Common myeloid progenitor, CD34-positive (primary cell): Measurements from ENCODE around the gene SP6.

Experiments used
- CTCF ChIA-PET: fragments of 350-600 bp; sonication (Branson Sonifier 250); formaldehyde crosslinking; loops from one replicate; lab custom pipeline; 2021; ENCODE audit warnings: antibody characterized with exemption; lab: Charles Lee
- POLR2A ChIA-PET: fragments of 350-600 bp; sonication (Branson Sonifier 250); formaldehyde crosslinking; loops from one replicate; lab custom pipeline; 2021; ENCODE audit warnings: antibody characterized with exemption; lab: Charles Lee
- DNase-seq, 3 donors: peaks; one replicate each; pipeline versions ENCODE4 v3.0.0 to v3.0.0-alpha.2; 2013
- H3K27ac ChIP-seq, 2 experiments: 1 replicate in 1 of 2; 2 replicates in 1 of 2; pipeline ENCODE4 v1.7.0; 2013; ENCODE audit warnings: inconsistent platforms in 2 of 2, low read length in 2 of 2, mild to moderate bottlenecking in 2 of 2, low read depth in 1 of 2, moderate library complexity in 1 of 2; ENCODE audit not compliant: severe bottlenecking in 2 of 2, insufficient read depth in 1 of 2, poor library complexity in 1 of 2
- H3K27me3 ChIP-seq, 5 experiments: replicated peaks in 2 of 5; 1 replicate in 3 of 5; 2 replicates in 2 of 5; pipeline versions ENCODE4 v1.6.1 to v1.7.0; 2013; ENCODE audit warnings: low read length in 4 of 5, mild to moderate bottlenecking in 2 of 5, moderate library complexity in 2 of 5, inconsistent platforms in 1 of 5; ENCODE audit not compliant: insufficient read depth in 5 of 5, control insufficient read depth in 4 of 5
- H3K36me3 ChIP-seq, 4 experiments: 1 replicate in 2 of 4; 2 replicates in 2 of 4; pipeline versions ENCODE4 v1.6.1 to v1.7.0; 2013; ENCODE audit warnings: low read length in 3 of 4, control low read depth in 1 of 4, mild to moderate bottlenecking in 1 of 4; ENCODE audit not compliant: control insufficient read depth in 4 of 4, insufficient read depth in 4 of 4
- H3K4me1 ChIP-seq, 4 experiments: 1 replicate in 3 of 4; 2 replicates in 1 of 4; pipeline versions ENCODE4 v1.6.1 to v1.7.1; 2013; ENCODE audit warnings: low read length in 3 of 4, mild to moderate bottlenecking in 3 of 4, control low read depth in 1 of 4, inconsistent platforms in 1 of 4, moderate library complexity in 1 of 4; ENCODE audit not compliant: control insufficient read depth in 4 of 4, insufficient read depth in 4 of 4; ENCODE audit errors: control extremely low read depth in 1 of 4
- H3K4me3 ChIP-seq, 7 experiments: 1 replicate in 4 of 7; 2 replicates in 3 of 7; pipeline versions ENCODE4 v1.5.1 to v1.7.0; 2013; ENCODE audit warnings: mild to moderate bottlenecking in 7 of 7, low read length in 6 of 7, moderate library complexity in 6 of 7, inconsistent platforms in 2 of 7, low read depth in 2 of 7, control low read depth in 1 of 7; ENCODE audit not compliant: insufficient read depth in 4 of 7, control insufficient read depth in 1 of 7; ENCODE audit errors: extremely low read depth in 1 of 7
- H3K9me3 ChIP-seq, 5 experiments: 1 replicate in 4 of 5; 2 replicates in 1 of 5; pipeline versions ENCODE4 v1.6.1 to v1.7.1; 2013; ENCODE audit warnings: low read length in 4 of 5, mild to moderate bottlenecking in 2 of 5, inconsistent platforms in 1 of 5, low read depth in 1 of 5, moderate library complexity in 1 of 5; ENCODE audit not compliant: control insufficient read depth in 4 of 5, insufficient read depth in 2 of 5; ENCODE audit errors: control extremely low read depth in 1 of 5
- WGBS: methylation state at CpG from one replicate; pipeline ENCODE4 v1.1.5; 2013; ENCODE audit not compliant: insufficient coverage; 5-methylcytosine and 5-hydroxymethylcytosine counted together

The SP6 gene

DNA sequence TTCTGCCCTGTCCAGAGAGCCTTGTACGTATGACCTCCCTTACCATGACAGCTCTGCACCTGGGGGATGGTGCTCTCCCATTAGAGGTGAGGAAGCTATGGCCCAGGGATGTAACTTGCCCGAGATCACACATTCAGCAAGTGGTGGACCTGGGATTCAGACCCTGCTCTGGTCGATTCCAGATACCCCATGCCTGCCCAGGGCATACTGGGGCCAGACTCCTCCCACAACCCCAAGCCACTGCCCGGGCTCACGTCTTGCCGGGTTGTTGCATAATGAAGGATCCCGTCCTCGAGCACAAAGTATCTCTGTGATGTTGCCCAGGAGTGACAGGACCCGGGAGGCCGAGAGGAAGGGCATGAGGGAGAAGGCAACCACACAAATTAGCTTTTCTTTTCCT is 31.5 kb downstream of the SP6 start:
- Histone ChIP-seq H3K9me3 (no peaks in the 10 kb centered on the region), H3K36me3 (peaks cover 4 to 66% (median 48%) of the 10 kb centered on the region in 4 experiments), H3K4me1 (peaks cover 0 to 29% (median 23%) of the 10 kb centered on the region in 4 experiments), H3K27ac (no peak overlapping the region), H3K27me3 (no peaks in the 10 kb centered on the region), H3K4me3 (no peak overlapping the region)
- WGBS = 100% methylated on average over 10 of the region's 10 CpGs
- ChIA-PET CTCF (no interaction called here), POLR2A (no interaction called here)
- DNase-seq = no peak

DNA sequence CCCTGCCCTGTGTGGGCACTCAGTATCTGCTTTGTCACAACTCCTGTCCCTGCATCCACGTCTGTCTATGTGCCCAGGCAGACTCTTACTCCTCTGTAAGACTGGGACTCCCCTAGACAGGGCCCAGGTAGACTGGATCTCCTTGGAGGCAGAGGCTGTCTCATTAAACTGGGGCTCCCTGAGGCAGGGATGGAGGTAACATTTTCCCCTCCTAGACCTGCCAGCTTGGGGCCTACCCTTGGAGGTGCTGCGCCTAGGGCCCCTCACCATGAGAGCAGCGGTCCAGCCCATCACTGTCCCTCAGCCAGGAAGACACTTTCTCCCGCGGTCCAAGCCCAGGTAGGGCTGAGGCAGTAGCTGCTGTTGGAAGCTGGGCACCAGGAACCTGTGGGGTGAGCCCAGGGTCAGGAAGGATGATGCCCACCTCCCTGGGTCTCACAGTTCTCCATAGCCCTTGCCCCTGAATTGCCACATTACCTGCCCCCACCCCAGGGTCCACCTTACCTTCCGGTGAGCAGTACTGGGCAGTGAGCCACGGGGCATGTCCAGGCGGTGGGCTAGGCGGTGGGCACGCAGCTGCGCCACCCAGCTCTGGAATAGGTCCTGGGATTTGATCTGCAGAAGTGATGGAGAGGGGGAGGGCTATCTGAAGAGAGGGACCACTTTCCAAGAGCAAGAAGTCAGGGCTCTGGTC is 32.8 kb downstream of the SP6 start:
- no peaks in the 10 kb centered on the region for H3K27me3 ChIP-seq
- WGBS = 97% methylated on average over 6 of the region's 11 CpGs
- ChIA-PET POLR2A (no interaction called here), CTCF (interaction anchor here (0.8 kb wide), 1 partner anchor 87 kb away, joined by 3 read pairs; no protein-coding TSS in a partner anchor)
- peaks cover 0 to 25% (median 23%) of the 10 kb centered on the region in 4 experiments for H3K4me1 ChIP-seq
- H3K27ac ChIP-seq = no peak overlapping the region
- peaks cover 4 to 67% (median 42%) of the 10 kb centered on the region in 4 experiments for H3K36me3 ChIP-seq
- no peak for DNase-seq
- no peaks in the 10 kb centered on the region for H3K9me3 ChIP-seq
- no peak overlapping the region for H3K4me3 ChIP-seq

DNA sequence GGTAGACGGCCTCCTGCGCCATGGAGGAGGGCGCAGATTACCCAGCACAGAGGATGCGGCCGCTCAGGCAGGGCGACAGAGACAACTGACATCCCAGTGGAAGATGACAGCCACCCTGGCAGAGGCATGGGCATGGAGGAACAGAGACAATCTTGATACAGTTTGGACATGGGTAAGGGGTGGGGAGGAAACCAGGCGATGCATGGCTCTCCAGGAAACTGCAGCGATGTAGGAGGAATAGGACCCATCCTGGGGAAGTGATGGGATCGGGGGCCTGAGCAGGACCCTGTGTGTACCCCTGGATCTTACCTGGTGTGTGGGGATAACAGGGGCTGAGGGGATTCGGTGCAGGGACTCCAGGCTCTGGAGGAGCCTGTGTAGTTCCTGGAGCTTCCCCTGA is 34.0 kb downstream of the SP6 start:
- POLR2A ChIA-PET = no interaction called here

DNA sequence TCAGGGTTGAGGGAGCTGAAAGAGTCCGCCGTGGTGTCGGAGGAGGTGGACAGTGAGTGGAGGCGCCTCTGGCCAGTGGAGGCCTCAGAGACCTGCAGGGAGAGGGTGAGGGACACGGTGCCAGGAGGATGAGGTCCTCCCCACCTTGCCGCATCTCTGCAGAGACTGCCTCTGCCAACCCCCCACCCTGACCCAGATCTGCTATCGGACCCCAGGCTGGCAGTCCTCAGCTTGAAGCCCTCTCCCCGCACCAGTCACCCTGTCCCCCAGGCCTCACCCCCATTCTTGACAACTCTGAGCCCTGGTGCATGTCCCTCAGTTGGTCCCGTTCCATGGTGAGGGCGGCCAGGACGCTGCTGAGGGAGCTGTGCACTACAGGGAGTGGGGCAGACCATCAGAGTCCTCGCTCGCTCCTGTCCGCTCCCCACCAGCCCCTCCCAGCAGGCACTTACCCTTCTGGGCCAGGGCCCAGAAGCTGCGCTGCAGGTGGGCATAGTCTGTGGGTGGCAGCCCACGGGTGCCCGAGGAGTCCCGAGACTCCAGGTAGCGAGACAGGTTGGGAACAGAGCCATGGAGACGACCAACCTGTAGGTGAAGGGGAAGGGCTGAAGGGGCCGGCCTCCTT is 34.7 kb downstream of the SP6 start:
- H3K27ac ChIP-seq = no peak overlapping the region
- CTCF ChIA-PET = no interaction called here
- WGBS = 96% methylated on average over 11 of the region's 21 CpGs
- H3K9me3 ChIP-seq = no peaks in the 10 kb centered on the region
- no peak for DNase-seq
- no peak overlapping the region for H3K4me3 ChIP-seq
- no peaks in the 10 kb centered on the region for H3K27me3 ChIP-seq
- POLR2A ChIA-PET = no interaction called here
- H3K36me3 ChIP-seq = peaks cover 10 to 78% (median 56%) of the 10 kb centered on the region in 4 experiments
- peaks cover 0 to 13% (median 13%) of the 10 kb centered on the region in 4 experiments for H3K4me1 ChIP-seq

More for the DNA sequence above, 34.0 kb downstream of the SP6 start:
- CTCF ChIA-PET = no interaction called here
- no peak for DNase-seq
- Histone ChIP-seq H3K36me3 (peaks cover 7 to 76% (median 50%) of the 10 kb centered on the region in 4 experiments), H3K27ac (no peak overlapping the region), H3K9me3 (no peaks in the 10 kb centered on the region), H3K4me3 (no peak overlapping the region), H3K4me1 (peaks cover 0 to 21% (median 17%) of the 10 kb centered on the region in 4 experiments), H3K27me3 (no peaks in the 10 kb centered on the region)
- WGBS = 100% methylated on average over 8 of the region's 10 CpGs

DNA sequence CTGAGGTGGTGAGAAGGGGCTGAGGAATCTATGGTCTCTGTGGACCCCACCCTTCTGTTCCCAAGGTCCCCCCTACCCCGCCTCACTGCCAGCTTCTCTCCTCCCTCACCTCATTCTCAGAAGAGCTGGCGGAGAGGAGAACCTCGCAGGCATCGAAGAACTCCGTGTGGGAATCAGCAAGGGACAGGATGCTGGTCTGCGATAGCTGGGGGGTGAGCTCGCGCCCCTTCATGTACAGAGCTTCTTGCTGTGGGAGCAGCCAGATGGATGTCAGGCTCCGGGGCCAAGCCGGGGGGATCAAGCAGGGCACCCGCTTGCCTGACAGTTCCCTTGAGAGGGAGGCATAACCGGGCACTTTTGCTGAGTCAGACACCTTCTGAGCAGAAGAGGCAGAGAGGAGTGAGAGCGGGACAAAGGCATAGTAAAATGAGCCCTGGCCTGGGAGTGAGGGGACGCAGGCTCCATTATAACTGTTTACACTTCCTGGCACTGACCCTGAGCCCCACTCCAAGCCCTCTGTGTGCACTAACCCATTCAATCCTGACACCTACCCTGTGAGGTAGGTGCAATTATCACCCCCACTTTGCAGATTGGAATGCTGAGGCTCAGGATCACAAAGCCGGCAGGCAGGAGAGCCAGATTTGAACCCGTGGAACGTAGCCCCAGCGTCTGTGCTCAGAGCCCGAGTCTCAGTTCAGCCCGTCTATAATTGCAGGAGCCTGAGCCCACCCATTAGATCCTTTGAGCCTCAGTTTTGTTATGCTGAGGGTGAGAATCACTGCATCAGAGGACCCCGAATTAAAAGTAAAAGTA is 35.7 kb downstream of the SP6 start:
- DNase-seq = no peak
- 95% methylated on average over 18 of the region's 21 CpGs for WGBS
- H3K9me3 ChIP-seq = no peaks in the 10 kb centered on the region
- H3K4me3 ChIP-seq = no peak overlapping the region
- no peaks in the 10 kb centered on the region for H3K27me3 ChIP-seq
- ChIA-PET POLR2A (interaction anchor here (1.1 kb wide), 1 partner anchor 21 kb away, joined by 3 read pairs; no protein-coding TSS in a partner anchor), CTCF (no interaction called here)
- no peak overlapping the region for H3K27ac ChIP-seq
- H3K36me3 ChIP-seq = peaks cover 10 to 86% (median 61%) of the 10 kb centered on the region in 4 experiments
- peaks cover 0 to 4% (median 3%) of the 10 kb centered on the region in 4 experiments for H3K4me1 ChIP-seq

DNA sequence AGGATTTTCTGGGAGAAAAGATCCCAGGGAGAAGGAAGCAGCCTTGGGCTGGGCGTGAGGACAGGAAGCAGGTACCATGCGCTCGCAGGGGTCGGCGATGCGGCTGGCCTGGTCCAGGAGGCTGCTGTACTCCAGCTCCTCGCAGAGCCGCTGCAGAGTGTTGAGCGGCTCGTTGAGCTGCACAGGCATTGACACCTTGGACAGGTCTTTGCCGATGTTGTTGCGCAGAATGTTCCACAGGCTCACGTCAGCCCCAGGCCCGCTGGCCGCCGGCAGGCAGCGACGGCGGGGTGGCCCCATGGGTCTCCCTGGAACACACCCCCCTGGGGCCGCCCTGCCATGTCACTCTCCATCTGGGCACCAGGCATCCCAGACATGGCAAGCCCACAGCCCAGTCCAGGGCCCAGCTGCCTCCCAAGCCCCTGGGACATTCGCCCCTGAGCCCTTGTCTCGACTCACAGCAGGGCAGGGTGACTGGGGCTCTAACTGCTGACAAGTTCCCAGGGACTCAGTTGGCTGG is 37.4 kb downstream of the SP6 start:
- H3K36me3 ChIP-seq = peaks cover 10 to 91% (median 65%) of the 10 kb centered on the region in 4 experiments
- no peak overlapping the region for H3K27ac ChIP-seq
- H3K4me3 ChIP-seq = no peak overlapping the region
- no peaks in the 10 kb centered on the region for H3K27me3 ChIP-seq
- 97% methylated on average over 22 of the region's 22 CpGs for WGBS
- ChIA-PET POLR2A (no interaction called here), CTCF (no interaction called here)
- no peak for DNase-seq
- no peaks in the 10 kb centered on the region for H3K4me1 ChIP-seq
- no peaks in the 10 kb centered on the region for H3K9me3 ChIP-seq
